Stimulated activated CD8-positive, alpha-beta memory T cell treated with anti-CD3 and anti-CD28 coated beads, Interleukin-7, amount 100 ng/mL, for 1 hour (primary cell): ENCODE data around the gene RNASE4.
A peak's percentile ranks its signal among the peaks of the same experiment; 100 is the strongest.

Source experiments
- DNase-seq, 2 donors: peaks; one replicate each; pipeline ENCODE4 v3.0.0-alpha.2; 2020; ENCODE audit warnings: low read depth in 2 of 2

RNASE4 gene

DNA sequence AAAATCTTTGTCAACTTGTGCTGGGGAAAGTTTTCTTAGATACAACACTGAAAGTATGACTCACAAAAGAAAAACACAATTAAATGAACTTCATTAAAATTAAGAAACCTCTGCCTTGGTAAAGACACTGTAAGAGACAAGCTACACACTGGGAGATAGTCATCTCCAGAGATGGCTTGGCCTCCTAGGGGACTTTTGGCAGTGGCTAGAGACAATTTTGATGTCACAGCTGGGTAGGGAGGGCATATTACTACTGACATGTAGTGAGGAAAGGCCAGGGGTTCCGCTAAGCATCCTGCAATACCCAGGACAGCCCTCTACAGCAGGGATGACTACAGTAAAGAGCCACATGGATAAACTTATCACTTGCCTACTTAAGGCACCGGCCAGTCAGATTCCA lies 8.7 kb upstream of the RNASE4 start:
- DNase-seq: no peak

DNA sequence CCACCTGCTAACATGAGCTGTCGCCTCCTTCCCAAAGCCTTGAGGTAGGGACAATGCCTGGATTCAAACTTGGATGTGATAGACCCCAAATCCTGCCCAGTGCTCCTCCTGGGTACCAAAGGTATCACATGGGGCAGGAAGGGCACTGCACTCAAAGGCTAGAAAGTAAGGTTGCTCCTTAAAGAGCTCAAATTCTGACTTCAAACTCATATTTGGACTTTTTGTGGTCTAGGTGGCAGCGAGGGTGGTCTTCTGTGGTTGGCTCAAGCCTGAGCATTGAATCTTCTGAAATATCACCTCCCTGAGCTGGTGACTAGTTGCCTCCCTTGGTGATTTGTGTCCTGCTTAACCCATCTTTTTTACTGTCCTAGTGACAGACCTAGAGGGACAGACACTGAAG lies 8.3 kb upstream of the RNASE4 start:
- DNase-seq: no peak

GRCh38 chr14:20679907-20680306 lies 4.5 kb upstream of the RNASE4 start:
- DNase-seq: no peak

- no peak for DNase-seq
These were observed 4.0 kb upstream of the RNASE4 start for GRCh38 chr14:20680363-20680762.

DNA sequence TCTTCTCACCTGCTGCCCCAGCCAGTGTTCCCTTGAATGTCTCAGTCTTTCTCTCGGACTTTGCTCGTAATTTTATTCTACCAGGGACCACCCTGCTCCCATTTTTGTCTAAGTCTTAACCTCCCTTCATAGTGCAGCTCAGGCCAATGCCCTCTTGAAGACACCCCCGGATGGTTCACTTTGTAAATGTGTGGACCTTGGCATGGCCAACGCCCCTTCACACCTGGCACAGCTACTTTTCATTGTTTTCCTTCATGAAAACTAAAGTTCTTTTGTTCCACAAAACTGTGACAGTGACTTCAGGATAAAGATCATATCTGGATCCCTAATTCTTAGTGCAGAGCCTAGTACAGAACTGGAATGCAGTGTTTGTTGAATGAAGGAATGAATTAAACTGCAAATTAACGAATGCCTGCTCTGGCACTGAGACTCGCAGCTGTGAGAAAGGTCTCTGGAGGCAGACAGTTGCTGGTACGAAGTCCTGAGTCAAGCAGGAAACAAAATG lies 3.5 kb upstream of the RNASE4 start:
- no peak for DNase-seq

DNA sequence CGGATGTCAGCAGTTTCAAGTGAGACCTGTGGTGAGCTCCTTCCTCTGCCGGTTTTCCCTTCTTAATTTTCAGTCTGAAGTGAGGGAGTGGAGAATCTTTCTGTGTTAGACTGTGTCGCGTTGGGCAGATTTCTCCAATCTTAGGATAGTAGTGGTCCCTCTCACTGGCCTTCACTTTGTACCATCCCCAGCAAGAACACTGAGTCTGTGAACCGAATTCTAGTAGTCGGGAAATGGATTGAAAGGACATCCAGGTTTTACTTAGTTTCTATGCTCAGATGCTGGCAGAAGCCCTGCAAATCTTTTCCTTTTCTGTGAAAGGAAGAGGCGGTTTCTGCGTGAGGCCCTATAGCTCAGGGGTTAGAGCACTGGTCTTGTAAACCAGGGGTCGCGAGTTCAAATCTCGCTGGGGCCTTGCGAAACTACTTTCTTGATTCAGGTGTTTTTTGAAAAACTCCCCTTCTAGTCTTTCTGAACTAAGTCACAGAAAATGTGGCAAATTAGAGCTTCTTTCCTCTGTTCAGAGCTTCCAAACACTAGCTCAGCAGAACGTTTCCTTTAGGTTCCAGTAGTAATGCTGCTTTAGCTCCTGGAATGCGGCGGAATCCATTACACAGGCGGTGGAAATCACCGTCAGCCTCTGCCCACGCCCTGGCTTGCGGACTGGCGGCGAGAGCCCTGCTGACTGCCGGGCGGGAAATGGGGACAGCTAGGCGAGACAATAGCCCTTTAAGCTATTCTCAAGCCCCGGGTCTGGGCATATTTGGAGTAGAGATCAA lies 2.8 kb upstream of the RNASE4 start:
- DNase-seq: peak; percentile 82 to 83

DNA sequence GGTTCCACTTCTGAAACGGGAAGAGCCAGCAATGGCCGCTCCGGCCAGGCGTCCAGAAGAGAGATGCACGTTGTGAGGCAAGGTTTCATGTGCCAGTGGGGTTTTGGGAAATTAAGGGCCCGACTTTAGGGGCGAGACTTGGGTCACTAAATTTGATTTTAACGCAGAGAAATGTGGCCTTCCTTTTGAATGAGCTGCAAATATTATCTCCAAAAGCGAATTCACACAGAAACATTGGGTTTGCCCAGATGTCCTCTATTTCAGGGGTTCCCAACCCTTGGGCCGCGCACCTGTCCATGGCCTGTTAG lies 2.3 kb upstream of the RNASE4 start:
- no peak for DNase-seq

GRCh38 chr14:20682435-20683124 lies 1.8 kb upstream of the RNASE4 start:
- peak; percentile 41 to 54 for DNase-seq

DNA sequence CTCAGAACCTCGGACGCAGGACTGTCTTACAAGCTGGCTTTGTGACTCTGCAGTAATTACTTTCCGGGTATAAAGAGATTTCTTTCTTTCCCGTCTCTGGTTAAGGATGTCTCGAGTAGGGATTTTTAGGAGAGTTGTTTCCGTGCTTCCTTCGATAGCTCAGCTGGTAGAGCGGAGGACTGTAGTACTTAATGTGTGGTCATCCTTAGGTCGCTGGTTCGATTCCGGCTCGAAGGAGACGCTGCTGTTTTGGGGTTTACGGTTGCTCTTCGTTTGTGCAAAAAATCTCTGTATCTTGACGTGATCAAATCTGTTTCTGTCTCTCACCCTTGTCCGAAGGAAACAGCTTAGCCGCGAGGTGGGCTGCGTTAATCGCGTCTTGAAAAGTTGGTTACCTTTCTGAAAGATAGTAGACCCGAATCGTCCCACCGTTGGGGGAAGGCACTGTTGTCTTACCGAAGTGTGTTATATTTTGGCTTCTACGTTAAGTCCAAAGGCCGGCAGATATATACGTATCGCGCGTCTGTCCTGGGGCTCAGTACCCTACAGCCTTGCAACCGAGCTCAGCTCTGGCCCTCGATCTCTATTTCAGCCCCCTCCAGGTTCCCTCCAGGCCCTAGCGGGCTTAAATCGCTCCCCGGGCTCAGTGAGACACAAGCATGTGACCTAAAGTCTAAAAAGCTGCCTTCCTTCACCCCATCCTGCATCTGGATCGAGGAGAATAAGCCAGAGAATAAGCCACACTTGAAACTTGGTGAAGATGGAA lies 1.1 kb upstream of the RNASE4 start:
- DNase-seq: peak; percentile 47 to 56

DNA sequence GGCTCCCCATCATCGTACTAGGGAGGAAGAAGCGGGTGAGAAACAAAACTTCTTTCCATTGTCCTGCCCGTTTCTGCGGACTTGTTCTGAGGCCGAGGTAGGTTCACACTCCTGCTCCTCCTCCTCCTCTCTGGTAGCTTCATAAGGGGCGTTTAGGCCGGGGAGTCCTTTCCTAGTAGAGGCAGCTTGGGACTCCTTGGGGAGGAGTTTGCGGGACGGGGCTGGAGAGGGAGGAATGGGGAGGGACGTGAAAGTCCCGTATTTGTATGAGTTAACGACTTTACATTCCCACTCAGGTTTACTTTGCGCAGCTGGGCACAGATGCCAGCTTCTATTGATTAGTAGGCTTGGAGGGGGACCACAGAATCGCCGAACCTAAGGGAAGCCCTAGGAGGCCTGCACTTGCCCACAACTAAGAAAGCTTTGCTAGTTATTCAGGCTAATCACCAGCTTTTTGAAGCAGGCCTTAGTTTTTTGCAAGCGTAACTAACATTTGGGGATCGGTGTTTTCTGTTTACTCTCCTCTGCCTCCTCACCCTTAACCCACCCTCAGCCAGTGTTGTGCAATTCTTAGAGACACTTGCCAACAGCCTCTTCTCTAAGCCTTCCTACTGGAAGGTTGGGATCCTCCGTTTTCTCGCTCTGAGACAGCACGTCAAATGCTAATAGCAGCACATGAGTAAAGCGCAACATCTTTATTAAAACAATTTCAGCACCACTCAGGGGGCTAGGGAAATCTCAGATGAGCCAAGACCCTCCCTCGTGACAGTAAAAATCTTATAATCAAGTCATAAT lies 499 bp downstream of the RNASE4 start:
- DNase-seq: no peak

DNA sequence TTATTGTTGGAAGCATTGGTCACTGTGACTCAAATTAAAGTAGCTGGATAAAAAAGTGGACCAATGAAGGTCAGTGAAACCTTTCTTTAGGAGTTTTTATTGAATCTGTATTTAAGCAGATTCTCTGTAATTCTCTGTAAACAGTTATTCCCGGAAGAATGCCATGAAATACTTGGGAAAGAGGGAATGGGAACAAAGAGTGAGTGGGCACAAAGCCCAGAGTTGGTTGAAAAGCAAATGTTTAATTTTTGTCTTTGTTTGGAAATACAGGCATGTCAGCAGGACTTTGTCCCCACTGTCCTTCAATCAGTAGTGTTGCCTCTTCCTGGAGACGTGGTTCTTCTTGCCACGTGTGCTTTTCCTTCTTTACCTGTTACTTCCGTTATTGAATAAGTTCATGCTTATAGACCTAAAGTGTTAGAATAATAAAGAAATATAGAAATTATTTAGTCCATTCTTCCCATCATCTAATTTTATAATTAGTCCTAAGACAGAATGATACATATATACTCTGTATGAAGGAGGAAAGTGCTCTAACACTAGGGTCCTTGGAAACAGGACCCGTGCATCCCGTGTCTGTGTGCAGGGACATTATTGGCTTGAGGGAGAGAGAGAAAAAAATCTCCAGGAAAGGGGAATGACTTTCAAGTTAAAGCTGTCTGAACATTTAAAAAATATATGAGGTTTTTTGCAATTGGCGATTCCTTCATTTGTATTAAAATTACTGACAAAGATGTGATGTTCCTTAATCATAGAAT lies 2.2 kb downstream of the RNASE4 start:
- no peak for DNase-seq

DNA sequence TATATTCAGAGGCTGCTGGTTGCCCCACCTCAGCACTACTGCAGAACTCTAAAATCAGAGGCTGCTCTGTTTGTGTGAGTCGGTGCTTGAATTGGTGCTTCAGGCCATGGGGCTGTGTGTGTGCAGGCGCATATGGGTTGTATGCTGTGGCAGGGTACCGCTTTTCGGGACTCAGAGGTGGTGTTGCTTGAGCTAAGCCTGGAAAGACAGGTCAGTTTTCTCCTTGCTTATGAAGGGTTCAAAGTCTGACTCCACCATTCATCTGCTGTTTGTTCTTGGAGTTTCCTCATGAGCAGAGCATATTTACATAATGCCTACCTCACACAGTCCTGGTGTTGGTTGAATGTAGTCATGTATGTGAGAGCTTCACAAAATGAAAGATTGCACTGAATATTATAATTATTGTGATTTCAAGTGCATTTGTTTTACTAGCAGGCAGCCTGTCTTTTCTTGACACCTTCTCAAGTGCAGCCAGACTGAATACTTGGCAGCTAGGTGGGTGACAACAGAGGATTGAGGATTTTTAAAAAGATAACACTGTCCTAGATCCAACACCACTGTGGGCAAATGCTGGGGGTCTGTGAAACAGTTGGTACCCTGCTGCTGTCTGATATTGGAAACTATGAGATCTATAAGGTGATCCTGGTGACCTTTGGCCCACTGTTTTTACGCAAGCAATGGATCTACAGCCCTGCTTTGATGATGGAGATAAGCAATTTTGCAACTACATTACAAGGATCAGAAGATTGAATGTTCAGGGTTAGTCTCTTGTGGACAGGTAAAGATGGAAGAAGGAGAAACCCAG lies 3.2 kb downstream of the RNASE4 start:
- DNase-seq: no peak

DNA sequence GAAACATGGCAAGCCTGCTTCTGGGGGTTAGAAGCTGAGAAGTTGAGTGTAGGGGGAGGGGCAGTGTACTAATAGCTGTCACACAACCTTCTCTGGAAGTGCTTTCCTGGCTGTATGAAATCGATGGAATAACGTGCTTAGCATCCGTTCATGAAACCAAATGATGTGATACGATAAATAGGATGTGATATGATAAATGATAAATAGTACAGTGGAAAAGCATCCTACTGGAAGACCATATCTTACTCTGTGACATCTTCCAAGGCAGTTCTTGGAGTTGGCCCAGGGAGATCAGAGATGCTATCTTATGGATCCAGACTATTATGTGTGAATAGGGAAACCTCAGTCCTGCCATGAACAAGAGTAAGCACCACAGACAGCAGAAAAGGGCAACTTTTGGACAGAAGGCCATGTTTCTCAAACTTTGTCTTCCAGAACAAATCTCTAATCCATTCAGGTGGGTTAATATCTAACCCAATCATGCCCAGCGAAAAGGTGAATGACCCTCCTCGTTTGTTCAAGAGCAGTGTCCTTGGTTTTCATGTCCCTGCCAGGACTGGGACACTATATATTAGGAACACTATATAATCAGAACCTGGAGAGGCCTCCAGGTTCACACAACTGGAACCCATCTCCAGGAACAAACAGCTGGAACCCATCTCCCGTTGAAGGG lies 3.9 kb downstream of the RNASE4 start, which contains the start of gene ANG:
Gene ANG (plus strand): TSS at position 598 of the 673 bp plus-strand sequence. CDS start 4,801 bp downstream, outside the sequence.
- DNase-seq: no peak

DNA sequence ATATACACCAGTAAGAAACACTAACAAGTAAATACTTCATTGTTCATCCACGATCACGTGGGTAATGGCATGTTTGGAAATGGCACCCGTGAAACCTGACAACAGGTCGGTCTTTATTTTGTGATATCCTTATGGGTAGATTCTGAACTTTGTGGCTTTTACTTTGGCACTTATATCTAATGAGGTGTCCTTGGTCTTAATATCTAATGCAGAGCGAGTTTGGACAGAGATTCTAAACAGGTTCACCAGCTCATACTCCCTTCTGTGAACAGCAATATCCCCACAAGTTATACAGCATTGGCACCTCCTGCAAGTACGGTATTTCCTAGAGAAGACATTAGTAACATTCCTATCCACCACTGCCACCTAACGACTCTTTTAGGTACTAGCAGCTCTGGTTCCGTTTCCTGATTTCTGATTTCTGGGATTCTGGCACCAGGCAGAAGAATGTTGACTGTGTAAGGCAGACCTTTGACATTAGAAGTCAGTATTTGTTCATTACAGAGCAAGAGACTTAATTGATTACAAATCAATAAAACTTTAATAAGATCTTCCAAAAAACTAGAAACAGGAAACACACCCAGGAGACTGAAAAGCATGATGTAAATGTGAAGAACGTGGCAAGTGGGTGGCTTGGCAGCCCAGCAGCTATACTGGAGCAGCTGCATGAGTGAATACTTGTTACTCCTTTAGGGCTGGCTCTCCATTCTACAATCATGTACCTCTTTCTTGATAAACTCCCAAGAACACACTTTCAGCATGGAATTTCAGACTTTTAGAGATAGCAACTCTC lies 6.7 kb downstream of the RNASE4 start:
- DNase-seq: no peak

GRCh38 chr14:20692116-20692751 lies 7.9 kb downstream of the RNASE4 start:
- no peak for DNase-seq

DNA sequence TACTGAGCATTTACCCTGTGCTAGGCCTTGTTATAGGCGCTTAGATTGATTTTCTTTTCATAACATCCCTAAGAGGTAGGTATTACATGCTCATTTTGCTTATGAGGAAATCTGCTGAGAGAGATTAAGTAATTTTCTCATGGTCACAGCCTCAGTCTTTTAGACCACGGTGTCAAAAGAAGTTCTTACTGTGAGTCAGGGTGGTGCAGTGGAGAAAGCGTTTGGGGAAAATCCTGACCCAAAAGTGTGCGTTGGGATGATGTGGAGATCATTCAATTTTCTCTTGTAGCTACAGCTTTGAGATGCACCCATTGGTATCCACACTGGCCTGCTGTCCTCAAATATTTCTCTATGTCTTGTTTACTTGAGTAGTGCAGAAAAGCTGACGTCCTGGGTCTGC lies 12.4 kb downstream of the RNASE4 start:
- DNase-seq: no peak

- peak; percentile 27 to 35 for DNase-seq
These were observed 13.1 kb downstream of the RNASE4 start for GRCh38 chr14:20697273-20698017.

DNA sequence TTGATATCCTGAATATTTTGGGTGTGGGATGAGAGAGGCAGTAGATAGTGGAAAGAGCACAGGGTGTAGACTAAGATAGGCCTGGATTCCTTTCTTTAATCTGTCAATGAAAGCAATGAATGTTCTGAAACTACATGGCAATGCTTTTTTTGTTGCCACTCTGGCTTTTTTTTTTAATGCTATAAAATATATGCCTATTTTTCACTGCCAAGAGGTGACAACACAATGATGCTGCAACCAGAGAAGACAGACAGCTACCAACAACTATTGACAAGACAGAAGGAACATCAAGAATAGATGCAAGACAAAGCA lies 13.6 kb downstream of the RNASE4 start:
- no peak for DNase-seq
